SK-N-SH treated with all-trans-retinoic acid at 6 μM for 48 hours (cell line): ENCODE data around the gene CDKN1A.

Experiments used
- CREB5 ChIP-seq: fragments of 250-450 bp; sonication (Bioruptor Pico); IDR thresholded peaks from 2 replicates; pipeline ENCODE4 v1.5.1; 2020; ENCODE audit warnings: low read depth, mild to moderate bottlenecking, moderate library complexity
- CSDC2 ChIP-seq: fragments of 250-450 bp; sonication (Bioruptor Pico); IDR thresholded peaks from 2 replicates; pipeline ENCODE4 v1.5.0; 2020; ENCODE audit warnings: mild to moderate bottlenecking, moderate library complexity
- ESRRG ChIP-seq: fragments of 250-450 bp; sonication (Bioruptor Pico); IDR thresholded peaks from 2 replicates; pipeline ENCODE4 v1.6.1; 2021; ENCODE audit warnings: mild to moderate bottlenecking
- PATZ1 ChIP-seq: fragments of 250-450 bp; sonication (Bioruptor Pico); IDR thresholded peaks from 2 replicates; pipeline ENCODE4 v1.8.0; 2020; ENCODE audit warnings: mild to moderate bottlenecking, moderate library complexity, borderline replicate concordance
- SNAI2 ChIP-seq: fragments of 250-450 bp; sonication (Bioruptor Pico); IDR thresholded peaks from 2 replicates; pipeline ENCODE4 v1.5.0; 2020; ENCODE audit warnings: mild to moderate bottlenecking, moderate library complexity
- TCF4 ChIP-seq: fragments of 250-450 bp; sonication (Bioruptor Pico); IDR thresholded peaks from 2 replicates; pipeline ENCODE4 v1.8.0; 2021; ENCODE audit warnings: mild to moderate bottlenecking, moderate library complexity, borderline replicate concordance
- TSHZ2 ChIP-seq: fragments of 250-450 bp; sonication (Bioruptor Pico); IDR thresholded peaks from 2 replicates; pipeline ENCODE4 v1.5.0; 2020; ENCODE audit warnings: mild to moderate bottlenecking, moderate library complexity
- ZNF70 ChIP-seq: fragments of 450-650 bp; formaldehyde crosslinking; IDR thresholded peaks from 2 replicates; pipeline ENCODE4 v1.5.0; 2020; ENCODE audit warnings: mild to moderate bottlenecking, moderate library complexity

- TF ChIP-seq ZNF70 (no peak), PATZ1 (CRISPR knock-in tag) (no peak), CREB5 (CRISPR knock-in tag) (no peak), ESRRG (CRISPR knock-in tag) (no peak), TSHZ2 (CRISPR knock-in tag) (no peak), TCF4 (CRISPR knock-in tag) (no peak), CSDC2 (CRISPR knock-in tag) (no peak), SNAI2 (CRISPR knock-in tag) (no peak)
Measured at GRCh38 chr6:36701401-36701991, 23.0 kb downstream of the CDKN1A start.
